A204.1 (cell line): Measurements from ENCODE around the gene FARS2.
"Not testable (repeated sequence)": the region's sequence is repeated elsewhere in the genome, so short reads cannot be mapped to it uniquely, and the experiment has no call there.

Experiments used
- FAIRE-seq: peaks from 2 replicates; lab custom pipeline; 2012; peaks lifted over from hg19 to GRCh38; lab: Jason Lieb, UNC

The FARS2 gene

DNA sequence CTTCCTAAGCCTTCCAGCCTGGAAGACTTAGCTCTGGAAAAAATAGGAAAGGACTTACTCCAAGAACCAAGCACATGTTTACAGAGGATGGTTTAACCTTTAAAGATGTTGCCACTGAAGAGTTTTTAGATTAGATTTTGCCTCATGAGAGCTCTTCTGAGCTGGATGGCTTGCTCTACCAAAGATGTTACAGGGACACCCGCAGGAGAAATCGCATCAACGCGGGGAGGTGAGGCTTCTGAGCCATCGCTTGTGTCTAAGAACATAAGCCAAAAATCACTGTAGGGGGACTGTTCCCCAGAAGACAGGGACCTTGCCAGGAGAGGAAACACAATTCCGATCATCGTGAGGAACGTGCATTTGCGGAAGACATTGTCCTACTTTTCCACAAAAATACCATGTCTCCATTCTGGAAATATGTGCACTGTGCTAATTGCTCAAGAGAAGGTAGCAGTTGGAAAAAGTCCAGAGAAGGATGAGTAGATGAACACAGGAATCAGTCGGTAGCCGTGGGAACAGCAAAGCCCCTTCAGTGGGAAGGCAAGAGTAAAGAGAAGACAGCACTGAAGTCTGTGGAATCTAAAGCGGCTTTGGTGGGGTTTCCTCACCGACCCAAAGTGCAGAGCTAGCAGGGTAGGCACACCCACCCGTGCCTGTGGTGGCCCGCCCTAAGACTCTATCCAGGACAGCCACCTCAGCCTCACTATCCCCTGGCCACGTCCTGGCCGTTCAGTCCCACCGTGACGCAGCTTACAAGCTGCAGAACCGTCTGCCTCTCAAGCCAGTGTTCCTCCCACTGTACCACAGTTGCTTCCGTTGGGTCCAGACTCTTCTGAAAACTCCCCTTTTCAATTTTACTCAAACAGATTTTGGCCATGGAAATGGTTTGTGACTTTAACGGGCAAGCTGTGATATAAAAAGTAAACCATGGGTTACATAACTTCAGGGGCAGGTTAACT lies 410.6 kb downstream of the FARS2 start:
- FAIRE-seq: no peak

DNA sequence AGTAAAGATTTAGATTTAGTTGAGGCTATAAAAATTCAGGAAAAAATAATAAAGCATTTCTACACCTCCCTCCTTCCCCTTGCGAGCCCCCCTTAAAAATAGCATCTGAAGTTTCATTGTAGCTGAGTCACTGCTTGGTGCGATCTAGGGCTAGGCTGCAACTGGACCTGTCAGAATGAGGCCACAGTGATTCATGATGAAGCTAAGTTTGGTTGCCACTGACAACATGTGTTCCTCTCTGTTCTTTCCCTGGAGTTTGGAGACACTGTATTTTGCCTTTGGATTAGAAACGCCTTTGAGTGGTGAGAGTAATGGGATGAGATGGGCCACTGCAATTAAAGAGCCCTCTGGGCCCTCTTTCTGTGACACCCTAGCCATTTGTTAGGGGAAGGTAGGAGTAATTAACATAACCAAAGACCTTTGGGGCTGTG lies 411.3 kb downstream of the FARS2 start:
- no peak for FAIRE-seq

DNA sequence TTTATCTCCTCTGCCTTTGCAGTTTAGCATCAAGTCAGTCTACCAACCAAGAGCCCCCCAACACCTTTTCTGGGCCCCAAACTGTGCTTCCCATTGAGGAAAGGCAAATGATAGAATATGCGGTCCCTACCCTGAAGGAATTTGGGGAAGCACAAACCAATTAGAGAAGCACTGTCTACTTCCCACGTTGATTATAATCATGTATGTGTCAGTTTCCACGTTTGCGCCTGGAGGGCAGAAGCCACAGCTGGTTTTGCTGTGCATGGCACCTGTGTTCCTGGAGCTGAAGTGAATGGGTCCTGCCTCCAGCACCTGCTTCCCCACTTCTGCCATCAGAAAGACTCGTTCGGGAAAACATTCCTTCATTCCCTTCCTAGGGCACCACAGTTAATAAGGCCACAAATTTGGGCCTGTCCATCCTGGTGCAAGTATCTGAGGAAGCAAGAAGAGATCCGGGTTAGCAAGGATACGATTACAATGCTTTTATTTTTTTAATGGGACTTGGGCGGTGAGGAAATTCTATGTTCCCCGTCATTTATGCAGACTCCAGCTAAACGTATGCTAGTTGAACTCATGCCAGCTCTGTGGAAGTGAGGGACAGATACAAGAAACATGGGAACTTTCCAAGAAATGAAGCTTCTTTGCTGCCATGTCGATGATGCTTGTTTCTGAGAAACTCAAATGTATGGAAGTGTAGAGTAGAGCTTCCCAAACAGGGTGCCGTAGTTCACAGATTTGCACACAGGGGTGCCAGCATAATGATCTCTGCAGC lies 411.9 kb downstream of the FARS2 start:
- FAIRE-seq: no peak

DNA sequence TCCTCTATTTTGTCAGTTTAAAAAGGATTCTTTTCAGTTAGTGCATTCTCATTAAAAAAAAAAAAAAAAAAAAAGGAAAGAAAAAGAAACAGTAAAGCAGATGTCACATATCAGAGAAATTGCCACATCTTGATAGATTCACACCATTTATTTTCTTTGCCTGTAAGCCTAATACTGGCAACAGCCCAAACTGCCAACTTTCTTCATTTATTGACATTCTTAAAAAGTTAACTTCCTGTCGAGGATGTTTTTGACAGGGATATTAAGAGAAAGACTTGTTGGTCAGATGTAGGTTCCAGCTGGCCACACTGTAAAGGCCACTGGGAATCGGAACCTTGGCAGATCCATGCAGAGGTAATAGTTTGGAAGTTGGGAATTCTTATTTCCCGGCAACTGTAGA lies 412.8 kb downstream of the FARS2 start:
- FAIRE-seq: no peak

DNA sequence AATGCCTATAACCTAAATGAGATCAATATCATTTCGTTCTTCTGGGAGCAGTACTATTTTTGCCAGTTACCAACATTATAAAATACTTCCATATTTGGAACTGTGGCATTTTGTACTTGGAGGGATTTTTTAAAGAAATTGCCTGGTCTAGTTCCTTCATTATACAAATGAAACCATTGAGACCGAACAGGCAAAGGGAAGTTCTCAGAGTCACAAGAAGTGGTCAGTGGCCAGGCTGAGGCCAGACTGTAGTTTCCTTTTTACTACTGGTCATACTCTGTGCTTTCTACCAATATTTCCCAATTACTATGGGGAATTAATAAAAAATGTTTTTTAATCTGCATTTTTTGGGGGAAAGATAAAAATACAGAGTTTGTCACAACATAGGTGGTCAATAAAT lies 413.4 kb downstream of the FARS2 start:
- no peak for FAIRE-seq

DNA sequence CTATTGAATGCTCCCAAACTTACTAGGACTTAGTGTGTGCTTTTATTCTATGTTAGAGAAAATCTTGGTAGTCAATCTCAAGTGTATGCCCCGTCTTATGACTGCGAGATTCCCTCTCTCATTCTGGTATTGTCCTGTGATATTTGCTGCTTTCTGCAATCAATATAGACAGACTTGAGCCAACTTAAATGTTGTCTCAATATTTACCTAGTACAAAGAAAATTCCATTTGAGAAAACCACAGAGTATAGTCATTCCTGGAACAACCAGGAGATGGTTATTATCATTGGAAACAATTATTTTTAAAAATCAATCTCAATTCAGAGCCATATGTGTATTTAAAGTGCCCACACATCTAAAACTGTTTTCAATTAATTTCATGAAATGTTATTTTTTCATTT lies 415.4 kb downstream of the FARS2 start:
- no peak for FAIRE-seq

DNA sequence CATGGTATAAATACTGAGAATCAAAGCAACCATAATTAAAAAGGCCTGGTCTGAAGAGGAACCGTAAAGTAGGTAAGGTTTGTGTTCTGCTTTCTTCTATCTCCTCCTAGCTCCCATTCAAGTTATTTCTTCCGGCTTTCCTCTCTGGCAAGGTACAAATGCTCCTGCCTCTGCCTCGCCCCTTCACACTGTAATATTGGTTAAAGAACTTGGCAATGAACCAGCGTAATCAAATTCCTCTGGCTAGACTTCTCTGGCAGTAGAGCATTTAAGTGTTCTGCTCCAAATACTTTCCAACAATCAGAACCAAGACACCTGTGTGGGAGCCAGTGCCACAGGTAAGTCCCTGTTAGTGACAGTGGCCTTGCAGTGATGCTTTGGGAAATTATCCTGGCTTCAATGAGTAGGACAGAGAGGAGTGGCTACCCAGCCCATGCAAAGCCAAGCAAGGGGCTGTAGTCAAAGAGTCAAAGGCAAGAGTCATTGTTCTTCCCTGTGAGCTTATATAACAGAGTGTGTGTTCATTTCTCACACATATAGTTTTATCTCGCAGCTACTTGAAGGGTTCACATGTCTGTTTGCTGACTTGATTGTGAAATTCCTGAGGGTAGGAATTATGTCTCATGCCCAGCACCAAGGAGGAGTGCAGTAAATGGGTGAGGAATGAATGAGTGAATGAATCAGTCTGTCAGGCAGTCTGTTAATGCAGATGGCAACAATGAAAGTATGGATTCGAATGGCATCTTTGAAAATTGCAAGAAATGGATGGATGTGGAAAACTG lies 416.1 kb downstream of the FARS2 start:
- FAIRE-seq: no peak

DNA sequence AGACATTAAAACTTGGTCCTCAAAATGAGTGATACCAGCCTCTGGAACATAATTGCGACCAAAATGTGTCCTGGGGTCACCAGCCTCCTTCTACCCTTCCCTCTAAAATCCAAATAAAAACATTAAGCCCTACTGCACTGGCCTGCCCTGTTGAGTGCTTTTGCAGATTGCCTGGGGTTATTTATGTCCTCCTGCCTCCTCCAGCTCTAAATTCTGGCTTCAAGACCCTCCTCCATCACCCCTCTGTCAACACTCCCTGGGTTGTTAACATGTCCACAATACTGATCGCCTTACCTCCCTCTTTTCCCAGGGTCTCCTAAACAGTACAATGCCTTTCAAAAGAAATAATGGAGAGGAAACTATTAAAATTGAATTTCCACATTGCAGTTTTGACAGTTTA lies 418.0 kb downstream of the FARS2 start:
- no peak for FAIRE-seq

DNA sequence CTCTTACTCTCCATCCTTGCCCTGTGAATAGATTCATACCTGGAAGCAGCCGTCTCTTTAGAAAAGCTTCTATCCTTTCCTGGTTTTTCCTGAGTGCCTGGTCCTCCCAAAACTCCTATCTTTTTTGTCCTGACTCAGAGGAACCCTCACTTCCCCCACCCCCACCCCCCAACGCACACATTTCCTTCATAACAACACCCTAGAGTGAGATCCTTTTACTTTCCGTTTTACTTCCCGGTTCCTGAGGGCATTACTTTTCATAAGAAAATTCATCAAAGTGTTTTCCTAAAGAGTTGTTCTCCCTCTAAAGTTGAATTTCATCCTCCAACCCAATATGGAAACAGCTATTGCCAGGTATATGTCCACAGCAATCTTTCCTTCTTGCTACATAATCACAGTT lies 418.4 kb downstream of the FARS2 start:
- no peak for FAIRE-seq

DNA sequence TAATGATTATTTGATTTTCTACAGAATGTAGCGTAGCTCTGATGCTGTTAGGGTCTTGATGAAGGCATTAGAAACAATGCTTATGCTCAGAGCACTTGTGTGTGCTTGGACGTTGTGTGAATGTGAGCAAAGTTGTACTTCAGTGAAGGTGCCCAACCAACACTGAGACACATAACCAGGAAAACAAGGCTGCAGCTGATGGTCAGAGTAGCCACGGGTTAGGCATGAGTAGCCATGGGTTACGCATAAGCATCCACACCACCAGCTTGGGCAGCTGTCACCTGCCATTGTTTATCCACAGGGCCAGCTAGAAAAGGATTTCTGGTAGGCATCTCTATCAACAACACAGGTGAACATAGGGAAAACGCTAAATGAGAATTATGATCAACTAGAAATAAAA lies 418.8 kb downstream of the FARS2 start:
- no peak for FAIRE-seq

DNA sequence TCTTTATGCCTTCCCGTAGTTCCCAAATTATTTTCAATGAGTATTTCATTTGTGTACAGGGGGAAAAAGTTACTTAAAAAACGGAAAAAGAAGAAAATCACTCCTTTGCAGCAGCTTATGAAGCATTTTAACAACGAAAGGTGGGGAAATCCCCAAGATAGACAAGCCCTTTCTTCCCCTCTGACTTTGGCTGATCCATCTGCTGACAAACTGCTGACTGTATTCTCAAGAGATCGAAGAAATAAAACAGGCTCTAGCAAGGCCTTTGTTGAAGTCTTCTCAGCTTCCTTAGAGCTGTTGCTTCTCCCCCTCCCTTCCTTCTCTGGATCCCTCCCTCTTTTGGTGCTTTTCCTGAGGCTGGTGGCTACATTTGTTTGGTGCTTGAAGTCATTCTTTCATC lies 420.2 kb downstream of the FARS2 start:
- FAIRE-seq: no peak

DNA sequence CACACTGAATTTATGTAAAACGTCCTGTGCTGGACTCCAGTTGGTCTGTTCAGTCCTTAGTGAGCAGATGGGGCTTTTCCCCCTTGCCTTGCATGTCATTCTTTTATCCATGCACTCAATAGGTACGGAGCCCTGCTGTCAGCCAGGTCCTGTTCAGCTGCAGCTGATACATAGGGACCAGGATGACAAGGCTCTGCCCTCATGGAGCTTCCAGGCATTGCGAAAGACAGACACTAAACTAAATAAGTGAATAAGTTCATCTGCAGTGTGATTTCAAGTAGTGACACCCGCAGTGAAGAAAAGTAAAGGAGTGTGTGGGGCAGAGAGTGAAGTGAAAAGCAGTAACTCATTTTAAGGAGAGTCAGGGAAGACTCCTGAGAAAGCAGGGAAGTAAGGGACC lies 421.2 kb downstream of the FARS2 start:
- no peak for FAIRE-seq

DNA sequence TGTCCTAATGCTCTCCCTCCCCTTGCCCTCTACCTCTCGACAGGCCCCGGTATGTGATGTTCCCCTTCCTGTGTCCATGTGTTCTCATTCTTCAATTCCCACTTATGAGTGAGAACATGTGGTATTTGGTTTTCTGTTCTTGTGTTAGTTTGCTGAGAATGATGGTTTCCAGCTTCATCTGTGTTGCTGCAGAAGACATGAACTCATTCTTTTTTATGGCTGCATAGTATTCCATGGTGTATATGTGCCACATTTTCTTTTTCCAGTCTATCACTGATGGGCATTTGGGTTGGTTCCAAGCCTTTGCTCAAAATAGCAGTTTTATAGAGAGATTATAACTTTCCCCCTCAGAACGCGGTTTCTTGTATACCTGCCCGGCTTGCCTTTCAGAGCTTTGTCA lies 422.4 kb downstream of the FARS2 start:
- not testable (repeated sequence) for FAIRE-seq

DNA sequence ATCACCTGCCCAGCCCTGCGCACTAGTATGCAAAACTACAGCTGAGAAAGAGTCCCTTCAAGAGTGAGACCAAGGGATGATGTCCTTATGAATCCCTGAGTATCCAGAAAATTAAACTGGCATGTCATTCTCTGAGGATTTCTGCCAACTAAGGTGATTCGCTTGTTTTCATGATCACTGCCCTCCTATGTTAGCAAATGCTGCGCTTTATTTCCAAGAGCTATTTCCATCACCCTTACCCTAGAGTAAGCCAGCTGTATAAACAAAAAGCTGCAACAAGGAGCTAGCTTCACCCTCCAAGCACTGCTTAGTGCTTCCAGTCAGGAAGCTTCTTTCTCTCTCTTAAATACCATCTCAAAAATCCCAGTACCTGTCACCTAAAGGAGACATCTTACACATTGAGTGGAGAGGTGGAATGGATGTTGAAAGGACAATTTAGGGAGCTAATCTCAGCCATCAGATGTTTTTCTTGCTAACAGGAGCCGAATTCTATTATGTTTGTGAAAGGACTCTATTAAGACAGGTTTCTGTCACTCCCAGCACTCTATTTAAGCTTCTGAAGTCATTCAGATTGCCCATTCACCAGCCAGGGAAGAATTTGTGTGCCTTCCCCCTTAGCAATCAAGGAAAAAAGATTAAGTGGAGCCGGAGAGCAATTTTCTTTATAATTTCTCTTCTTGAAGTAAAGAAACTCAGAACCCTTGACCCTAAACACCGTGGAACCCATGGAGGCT lies 423.2 kb downstream of the FARS2 start:
- no peak for FAIRE-seq

DNA sequence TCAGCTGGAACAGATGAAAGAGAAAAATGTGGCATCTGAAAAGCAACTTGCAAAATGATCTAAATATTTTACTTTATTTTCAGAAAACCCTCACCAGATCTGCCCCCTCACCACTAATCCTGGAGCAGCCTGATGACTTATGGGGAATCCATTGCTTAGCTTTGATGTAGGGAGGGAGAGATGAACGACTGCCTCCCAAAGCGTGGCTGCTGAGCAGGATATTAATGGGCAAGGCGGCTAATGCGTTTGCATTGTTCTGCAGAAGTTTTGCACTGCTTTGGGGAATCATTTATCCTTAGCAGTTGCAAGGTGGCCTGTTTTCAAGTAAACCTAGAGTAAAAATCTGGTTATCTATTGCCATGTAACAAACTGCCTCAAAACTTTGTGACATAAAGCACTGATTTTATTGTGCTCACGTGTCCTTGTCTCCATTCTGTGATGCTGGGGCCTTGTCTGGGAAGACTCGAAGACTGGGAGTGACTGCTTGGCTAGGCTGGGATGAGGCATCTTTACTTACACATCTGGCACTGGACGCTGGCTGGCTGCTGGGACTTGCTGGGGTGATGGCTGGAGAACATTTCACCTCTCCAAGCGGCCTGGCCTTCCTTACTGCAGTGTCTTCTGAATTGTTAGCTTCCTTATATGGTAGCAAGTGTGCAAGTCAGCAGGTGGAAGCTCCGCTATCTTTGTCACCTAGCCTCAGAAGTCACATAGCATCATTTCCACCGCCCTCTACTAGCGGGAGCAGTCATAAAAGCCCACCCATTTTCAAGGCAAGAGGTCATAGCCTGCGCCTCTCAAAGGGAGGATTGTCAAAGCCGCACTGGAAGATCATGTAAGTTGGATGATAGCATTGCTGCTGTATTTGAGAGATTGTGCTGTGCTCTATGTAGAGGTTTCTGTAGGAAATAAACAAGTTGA lies 432.2 kb downstream of the FARS2 start:
- no peak for FAIRE-seq

DNA sequence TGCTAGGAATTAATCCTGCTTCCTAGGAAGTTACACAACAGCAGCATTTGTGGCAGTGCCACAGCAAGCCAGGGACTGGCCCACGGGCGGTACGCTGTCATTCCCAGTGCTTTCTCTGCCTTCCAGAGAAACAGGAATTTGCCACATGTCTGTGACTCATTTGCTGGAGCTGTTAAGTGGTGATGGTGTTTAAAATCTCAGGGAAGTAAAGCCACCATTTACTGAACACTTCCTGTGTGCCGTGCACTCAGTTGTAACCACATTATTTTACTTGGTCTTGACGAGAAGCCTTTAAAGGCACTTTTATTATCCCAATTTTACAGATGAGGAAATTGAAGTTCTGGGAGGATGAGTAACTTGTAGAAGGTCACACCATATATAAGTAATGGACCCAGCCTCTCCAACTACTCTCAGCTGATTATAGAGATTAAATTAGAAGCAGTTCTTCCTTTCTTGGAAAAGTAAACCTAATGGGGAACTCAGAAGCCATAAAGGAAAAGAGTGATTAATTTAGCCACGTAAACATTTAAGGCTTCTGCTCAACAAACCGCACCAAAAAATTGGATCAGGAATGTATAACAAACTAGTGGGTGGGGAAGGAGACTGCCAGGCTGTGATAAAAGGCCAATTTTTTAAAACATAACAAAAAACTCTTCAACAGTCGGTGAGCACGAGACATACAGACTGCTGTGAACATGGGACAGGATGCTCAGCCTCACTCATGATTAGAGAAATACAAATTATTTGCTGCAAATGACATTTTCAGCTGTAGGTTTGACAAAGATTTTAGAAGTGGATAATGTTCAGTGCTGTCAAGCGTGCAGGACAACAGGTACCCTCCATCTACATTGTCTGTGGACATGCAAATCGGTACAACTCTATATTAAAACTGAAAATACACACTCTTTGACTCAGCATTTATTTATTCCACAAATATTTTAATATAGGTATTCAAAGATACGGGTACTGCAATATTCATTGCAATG lies 434.2 kb downstream of the FARS2 start:
- FAIRE-seq: no peak

DNA sequence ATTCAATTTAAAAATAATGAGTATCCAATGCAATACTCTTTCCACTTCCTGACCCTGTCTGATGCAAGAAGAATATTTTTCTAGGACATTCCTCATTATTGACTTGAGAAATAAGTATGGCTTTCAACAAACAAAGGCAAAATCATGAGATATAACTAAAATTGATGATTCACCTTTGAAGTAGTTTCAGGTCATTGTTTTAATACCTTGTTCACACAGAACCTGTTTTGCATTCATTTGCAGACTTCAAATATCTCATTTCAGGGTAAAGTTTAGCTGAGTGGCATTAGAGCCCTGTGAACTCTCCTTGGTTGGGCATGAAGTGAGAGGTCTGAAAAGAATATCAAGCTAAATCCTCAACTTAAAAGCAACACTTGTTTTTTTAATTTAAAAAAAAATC lies 436.2 kb downstream of the FARS2 start:
- FAIRE-seq: no peak

DNA sequence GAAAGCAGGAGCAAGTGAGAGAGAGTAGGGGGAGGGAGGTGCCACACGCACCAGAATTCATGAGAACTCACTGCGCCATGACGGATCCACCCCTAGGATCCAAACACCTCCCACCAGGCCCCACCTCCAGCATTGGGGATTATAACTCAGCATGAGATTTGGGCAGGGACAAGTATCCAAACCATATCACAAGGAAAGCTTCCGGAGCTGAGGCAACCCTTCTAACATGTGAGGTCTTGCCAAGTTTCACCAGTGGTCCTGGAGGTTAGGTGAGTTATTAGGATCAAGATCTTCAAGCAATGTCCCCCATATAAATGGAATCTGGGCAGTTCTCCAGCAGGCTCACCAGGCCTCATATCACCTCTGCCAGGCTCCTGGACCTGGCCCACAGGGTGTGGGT lies 437.0 kb downstream of the FARS2 start:
- FAIRE-seq: no peak

DNA sequence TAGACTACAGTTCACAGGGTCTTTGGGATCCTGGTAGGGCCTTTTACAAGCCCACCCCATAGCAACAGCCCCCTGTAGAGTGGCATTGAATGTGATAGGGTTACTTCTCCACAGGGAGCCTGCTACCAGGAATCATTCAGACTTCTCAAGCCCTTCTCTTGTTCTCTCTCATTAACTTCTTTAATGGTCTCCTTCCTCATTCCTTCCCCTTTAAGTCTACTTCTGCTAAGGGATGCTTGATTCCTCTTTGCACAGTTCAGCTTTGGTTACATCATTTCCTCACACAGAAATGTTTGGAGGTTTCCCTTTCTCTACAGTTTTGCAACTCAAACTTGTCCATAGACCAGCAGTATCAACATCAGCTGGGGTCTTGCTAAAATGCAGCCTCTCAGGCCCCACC lies 437.8 kb downstream of the FARS2 start:
- not testable (repeated sequence) for FAIRE-seq

DNA sequence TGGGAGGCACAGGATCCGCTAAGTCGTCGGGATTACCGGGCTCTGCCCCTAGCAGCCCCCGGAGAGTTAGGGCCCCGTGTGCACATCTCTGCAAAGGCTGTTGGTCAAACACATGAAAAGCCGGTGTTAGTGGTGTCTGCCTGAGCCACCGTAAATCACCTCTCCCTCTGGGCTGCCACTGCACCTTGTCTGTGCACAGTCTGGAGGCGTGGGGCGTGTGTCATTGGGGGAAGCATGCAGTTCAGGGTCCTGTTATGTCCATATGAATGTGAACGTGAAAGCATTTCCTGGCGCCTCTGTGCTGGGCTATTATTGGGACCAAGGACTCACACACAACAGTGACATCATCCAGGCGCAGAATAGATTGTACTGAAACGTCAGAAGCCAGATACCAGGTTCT lies 439.9 kb downstream of the FARS2 start:
- FAIRE-seq: no peak
